Epithelial cell of proximal tubule (primary cell): ENCODE measurements around the gene ERICH6B. TPM values are rescaled to one million over a fixed set of nuclear protein-coding genes. Genes with fewer than 3 reads are reported as not detected.
"Not testable (repeated sequence)": the region's sequence is repeated elsewhere in the genome, so short reads cannot be mapped to it uniquely, and the experiment has no call there.

ENCODE experiments used
- DNase-seq: peaks from one replicate; pipeline ENCODE4 v3.0.0-alpha.2; 2011; ENCODE audit warnings: low read depth
- H3K4me3 ChIP-seq: 2 replicates; pipeline ENCODE4 v1.5.1; 2011; ENCODE audit warnings: low read depth, mild to moderate bottlenecking, low read length
- CTCF ChIP-seq: conservative IDR thresholded peaks from 2 replicates; pipeline ENCODE4 v1.5.1; 2012; ENCODE audit warnings: low read depth, mild to moderate bottlenecking, low read length
- total RNA-seq: library from RNA; depleted of rRNA; stranded (reverse); fragments of >200 nt; gene quantifications from 2 replicates; pipeline ENCODE4 v1.2.3, GENCODE V29; 2015

ERICH6B gene
- total RNA-seq: not detected in 2 replicates

- TF ChIP-seq CTCF: no peak
- H3K4me3 ChIP-seq: no peak within 1 kb of the TSS
- DNase-seq: no peak
Measured at GRCh38 chr13:45615501-45616101, at the start of gene ERICH6B. Gene ERICH6B (minus strand): TSS chr13:45615739. CDS start chr13:45597005, 18,734 bp downstream.

- DNase-seq, H3K4me3 ChIP-seq: not testable (repeated sequence)
Measured at GRCh38 chr13:45662903-45663302, 47.4 kb upstream of the ERICH6B start.

GRCh38 chr13:45662162-45662561 lies 46.6 kb upstream of the ERICH6B start:
- no peak for DNase-seq
- H3K4me3 ChIP-seq: no peak overlapping the region
- TF ChIP-seq CTCF: no peak

- not testable (repeated sequence) for DNase-seq, H3K4me3 ChIP-seq
Measured at GRCh38 chr13:45660458-45660857, 44.9 kb upstream of the ERICH6B start.

GRCh38 chr13:45659536-45659935 lies 44.0 kb upstream of the ERICH6B start:
- no peak for TF ChIP-seq CTCF
- DNase-seq: no peak
- no peak overlapping the region for H3K4me3 ChIP-seq

GRCh38 chr13:45658586-45659235 lies 43.2 kb upstream of the ERICH6B start:
- TF ChIP-seq CTCF: no peak
- H3K4me3 ChIP-seq: no peak overlapping the region
- no peak for DNase-seq

GRCh38 chr13:45654633-45655349 lies 39.3 kb upstream of the ERICH6B start:
- DNase-seq: no peak
- TF ChIP-seq CTCF: no peak
- H3K4me3 ChIP-seq: no peak overlapping the region

GRCh38 chr13:45645263-45645662 lies 29.7 kb upstream of the ERICH6B start:
- not testable (repeated sequence) for DNase-seq, H3K4me3 ChIP-seq

GRCh38 chr13:45642159-45642558 lies 26.6 kb upstream of the ERICH6B start:
- not testable (repeated sequence) for H3K4me3 ChIP-seq, DNase-seq

- H3K4me3 ChIP-seq, DNase-seq: not testable (repeated sequence)
Measured at GRCh38 chr13:45635291-45635690, 19.8 kb upstream of the ERICH6B start.
